Subcutaneous adipose tissue (tissue), 4 donors: ENCODE data around the gene CD28. TPM values are rescaled to one million over a fixed set of nuclear protein-coding genes. Genes with fewer than 3 reads are reported as not detected.

Source experiments
- CTCF ChIP-seq: fragments of 450-650 bp; IDR thresholded peaks from one replicate; pipeline ENCODE4 v1.5.1; 2016; ENCODE audit warnings: low read depth, mild to moderate bottlenecking, control low read depth, antibody characterized with exemption, moderate library complexity
- total RNA-seq, 4 donors: library from RNA; depleted of rRNA; stranded (reverse); fragments of >200 nt; gene quantifications; one replicate each; pipeline ENCODE4 v1.1.0, GENCODE V29; 2016

The CD28 gene
- total RNA-seq, 4 donors from 2014 or later = 3.6 to 30.4 (median 6.1) TPM

GRCh38 chr2:203737360-203737759 is 30.9 kb downstream of the CD28 start:
- no peak for TF ChIP-seq CTCF

GRCh38 chr2:203739351-203739750 is 32.9 kb downstream of the CD28 start:
- TF ChIP-seq CTCF = no peak

GRCh38 chr2:203740871-203741281 is 34.4 kb downstream of the CD28 start:
- no peak for TF ChIP-seq CTCF

- TF ChIP-seq CTCF = no peak
Observed at GRCh38 chr2:203741566-203741965, 35.1 kb downstream of the CD28 start.

DNA sequence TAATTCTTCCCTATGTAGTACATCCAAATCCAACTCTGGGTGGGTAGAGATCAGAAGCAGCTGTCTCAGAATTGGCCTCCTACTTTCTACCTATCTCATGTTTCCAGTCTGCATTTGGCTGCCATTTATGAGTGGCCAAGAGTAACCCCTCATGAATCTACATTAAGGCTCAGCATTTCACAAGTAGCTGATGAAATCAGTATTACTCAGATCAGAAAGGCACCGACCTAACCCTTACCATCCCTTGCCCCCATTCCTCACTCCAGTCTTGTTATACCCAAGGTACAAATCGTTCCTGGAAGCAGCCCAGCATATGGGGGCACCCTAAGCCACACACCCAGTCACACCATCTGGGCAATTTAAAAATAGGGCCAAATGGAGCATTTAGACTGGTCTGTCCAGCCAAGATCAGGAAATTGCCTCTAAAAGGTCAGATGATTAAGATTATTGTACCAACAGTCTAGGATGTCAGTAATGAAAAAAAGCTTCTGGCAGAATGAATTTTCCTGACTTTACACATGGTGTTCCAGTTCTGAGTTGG is 37.1 kb downstream of the CD28 start:
- TF ChIP-seq CTCF = no peak

DNA sequence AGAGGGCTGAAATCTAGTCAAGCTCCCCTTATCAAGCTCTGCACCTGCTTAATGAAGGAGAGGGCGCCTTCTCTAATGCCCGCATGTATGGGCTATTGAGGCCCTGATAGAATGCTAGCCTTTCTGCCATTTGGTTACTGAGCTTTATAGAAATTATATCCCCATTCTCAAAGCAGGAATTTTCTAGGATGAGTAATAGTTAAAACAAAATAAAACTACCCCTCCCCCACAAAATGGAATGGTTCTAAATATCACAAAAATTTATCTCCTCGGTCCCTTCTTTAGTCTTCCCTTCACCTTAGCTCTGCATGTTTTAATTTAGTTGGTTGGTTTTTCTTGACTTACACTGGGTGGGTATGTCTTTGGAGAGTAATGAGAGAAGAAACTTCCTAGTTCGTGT is 37.7 kb downstream of the CD28 start:
- TF ChIP-seq CTCF = no peak

DNA sequence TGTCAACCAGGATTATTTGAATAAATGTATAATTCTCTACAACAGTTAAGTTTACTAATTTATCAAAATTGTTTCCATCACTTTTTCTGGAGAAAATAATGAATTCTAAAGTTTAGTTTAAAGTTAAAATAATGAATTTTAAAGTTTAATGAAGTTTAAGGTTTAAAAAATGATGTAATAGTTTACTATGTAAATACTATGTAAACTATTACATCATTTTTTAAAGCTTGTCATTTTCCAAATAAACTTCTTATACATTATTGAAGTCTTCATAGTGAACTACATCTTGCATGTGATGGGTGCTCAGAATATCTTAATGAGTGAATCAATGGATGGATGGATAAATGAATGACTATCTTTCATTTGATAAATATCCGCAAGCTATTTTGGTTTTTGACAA is 38.8 kb downstream of the CD28 start:
- TF ChIP-seq CTCF = no peak
